Omental fat pad (tissue), 4 donors: ENCODE measurements around the gene RALGAPB. TPM values are rescaled to one million over a fixed set of nuclear protein-coding genes. Genes with fewer than 3 reads are reported as not detected.

Source experiments
- ATAC-seq: fragments of 150-250 bp; one replicate; pipeline ENCODE4 v1.9.1; 2016; ENCODE audit warnings: mild to moderate bottlenecking, moderate library complexity; ENCODE audit not compliant: low FRiP score
- DNase-seq: peaks from one replicate; pipeline ENCODE4 v3.0.0-alpha.2; 2019; ENCODE audit warnings: low spot score
- CTCF ChIP-seq, 3 donors: fragments of 450-650 bp; IDR thresholded peaks; one replicate each; pipeline ENCODE4 v1.5.1; 2016 to 2017; ENCODE audit warnings: antibody characterized with exemption in 3 of 3, mild to moderate bottlenecking in 3 of 3, moderate library complexity in 2 of 3
- total RNA-seq, 4 donors: library from RNA; depleted of rRNA; stranded (reverse); fragments of >200 nt; gene quantifications; one replicate each; pipeline ENCODE4 v1.1.0, GENCODE V29; 2016

RALGAPB gene
- total RNA-seq, 4 donors from 2014 or later: 27.1 to 39.9 (median 32.3) TPM

GRCh38 chr20:38569747-38570525 lies 97.3 kb downstream of the RALGAPB start:
- TF ChIP-seq CTCF (IDR thresholded peaks at IDR 0.05): no peak
- ATAC-seq (no peak), DNase-seq (no peak)

GRCh38 chr20:38573413-38573812 lies 100.8 kb downstream of the RALGAPB start:
- TF ChIP-seq CTCF (IDR thresholded peaks at IDR 0.05): no peak
- no peak for ATAC-seq
- DNase-seq: no peak

- no peak for DNase-seq
- no peak for ATAC-seq
- no peak for TF ChIP-seq CTCF (IDR thresholded peaks at IDR 0.05)
Observed at GRCh38 chr20:38579219-38579910, 106.7 kb downstream of the RALGAPB start.

GRCh38 chr20:38579921-38580320 lies 107.3 kb downstream of the RALGAPB start:
- DNase-seq (no peak), ATAC-seq (no peak)
- no peak for TF ChIP-seq CTCF (IDR thresholded peaks at IDR 0.05)

- no peak for TF ChIP-seq CTCF (IDR thresholded peaks at IDR 0.05)
- DNase-seq (no peak), ATAC-seq (no peak)
Observed at GRCh38 chr20:38581013-38581412, 108.4 kb downstream of the RALGAPB start, which contains the start of gene ADIG. TSS of gene ADIG (plus strand) at chr20:38581197. CDS start at chr20:38581251, 54 bp downstream.

GRCh38 chr20:38581830-38582358 lies 109.3 kb downstream of the RALGAPB start:
- no peak for DNase-seq
- TF ChIP-seq CTCF (IDR thresholded peaks at IDR 0.05): no peak
- ATAC-seq: no peak
